MCF 10A (cell line): ENCODE measurements around the gene RALB. TPM values are rescaled to one million over a fixed set of nuclear protein-coding genes. Genes with fewer than 3 reads are reported as not detected.

Experiments
- BruUV-seq: library from RNA; stranded (reverse); fragments of 400-500 nt; replicated peaks from 2 replicates; lab custom pipeline; 2021; lab: Mats Ljungman, UMichigan
- CTCF ChIA-PET: fragments of 300-600 bp; sonication (Branson Sonifier 250); formaldehyde crosslinking; extraction: SDS; loops from one replicate; lab custom pipeline; 2021; ENCODE audit warnings: antibody characterized with exemption, inconsistent platforms; lab: Yijun Ruan, JAX
- POLR2A ChIA-PET: fragments of 300-600, 350-650 bp; sonication (Branson Sonifier 250); formaldehyde crosslinking; extraction: SDS; loops from one replicate; lab custom pipeline; 2020; ENCODE audit warnings: antibody characterized with exemption, inconsistent platforms; lab: Yijun Ruan, JAX
- DNase-seq: peaks from one replicate; pipeline ENCODE4 v3.0.0-alpha.2; 2018; ENCODE audit not compliant: unreplicated experiment
- H3K27ac Mint-ChIP-seq: one replicate; pipeline ENCODE4 v1.8.0; 2022; ENCODE audit warnings: mild to moderate bottlenecking, low read depth, mixed read lengths; ENCODE audit not compliant: unreplicated experiment
- H3K27me3 Mint-ChIP-seq: one replicate; pipeline ENCODE4 v1.8.0; 2022; ENCODE audit warnings: mixed read lengths; ENCODE audit not compliant: insufficient read depth, unreplicated experiment
- H3K36me3 Mint-ChIP-seq: one replicate; pipeline ENCODE4 v1.8.0; 2022; ENCODE audit warnings: mild to moderate bottlenecking, moderate library complexity, mixed read lengths; ENCODE audit not compliant: insufficient read depth, unreplicated experiment
- H3K4me1 Mint-ChIP-seq: one replicate; pipeline ENCODE4 v1.8.0; 2022; ENCODE audit warnings: mixed read lengths; ENCODE audit not compliant: insufficient read depth, unreplicated experiment
- H3K4me3 Mint-ChIP-seq: one replicate; pipeline ENCODE4 v1.8.0; 2022; ENCODE audit warnings: mild to moderate bottlenecking, moderate library complexity, mixed read lengths; ENCODE audit not compliant: unreplicated experiment
- H3K9me3 Mint-ChIP-seq: one replicate; pipeline ENCODE4 v1.8.0; 2022; ENCODE audit warnings: mixed read lengths; ENCODE audit not compliant: unreplicated experiment
- CTCF ChIP-seq: fragments of 200-600 bp; IDR thresholded peaks from one replicate; pipeline ENCODE4 v1.8.0; 2022; ENCODE audit warnings: antibody characterized with exemption, mild to moderate bottlenecking; ENCODE audit not compliant: unreplicated experiment
- intact Hi-C: fragments of 100-400 bp; cut with micrococcal nuclease; formaldehyde crosslinking; loops from 2 replicates; pipeline ENCODE4 v1.14.1; 2022
- total RNA-seq: library from RNA; stranded (reverse); gene quantifications from 2 replicates; pipeline ENCODE4 v1.2.3, GENCODE V29; 2022

Gene RALB
- total RNA-seq, 1 experiment from 2014 or later: 37.4 TPM

- BruUV-seq: no TSS peak
- Mint-ChIP-seq H3K4me1 (peaks cover 17% of the 10 kb centered on the region), H3K4me3 (no peak overlapping the region), H3K27ac (no peak overlapping the region), H3K9me3 (no peaks in the 10 kb centered on the region), H3K27me3 (no peaks in the 10 kb centered on the region), H3K36me3 (peaks cover 6% of the 10 kb centered on the region)
- intact Hi-C loops: loop anchor here (10.0 kb wide), 1 partner anchor 359 kb away; no protein-coding TSS in a partner anchor
- POLR2A ChIA-PET: no interaction called here
- no peak for TF ChIP-seq CTCF
- DNase-seq: no peak
- CTCF ChIA-PET: interaction anchor here (0.5 to 6.8 kb wide), 6 partner anchors 22 to 366 kb away, joined by 3 to 121 read pairs (median 6); no protein-coding TSS in a partner anchor
These were observed 62.8 kb downstream of the RALB start for GRCh38 chr2:120315367-120316033.

GRCh38 chr2:120316071-120316470 lies 63.4 kb downstream of the RALB start:
- Mint-ChIP-seq H3K27ac (no peak overlapping the region), H3K27me3 (no peaks in the 10 kb centered on the region), H3K4me3 (no peak overlapping the region), H3K36me3 (peaks cover 6% of the 10 kb centered on the region), H3K4me1 (peaks cover 20% of the 10 kb centered on the region), H3K9me3 (no peaks in the 10 kb centered on the region)
- ChIA-PET POLR2A (no interaction called here), CTCF (interaction anchor here (0.8 to 1.9 kb wide), 3 partner anchors 207 to 365 kb away, joined by 3 to 11 read pairs (median 7); no protein-coding TSS in a partner anchor)
- intact Hi-C loops: loop anchor here (10.0 kb wide), 1 partner anchor 359 kb away; no protein-coding TSS in a partner anchor
- BruUV-seq: no TSS peak
- TF ChIP-seq CTCF: no peak
- no peak for DNase-seq

- ChIA-PET CTCF (interaction anchor here (0.7 to 1.9 kb wide), 5 partner anchors 207 to 364 kb away, joined by 3 to 11 read pairs (median 4); no protein-coding TSS in a partner anchor), POLR2A (interaction anchor here (0.6 kb wide), 1 partner anchor 367 kb away, joined by 3 read pairs; no protein-coding TSS in a partner anchor)
- intact Hi-C loops: loop anchor here (10.0 kb wide), 1 partner anchor 358 kb away; no protein-coding TSS in a partner anchor
- Mint-ChIP-seq H3K27me3 (no peaks in the 10 kb centered on the region), H3K4me1 (peaks cover 20% of the 10 kb centered on the region), H3K9me3 (no peaks in the 10 kb centered on the region), H3K4me3 (no peak overlapping the region), H3K36me3 (peaks cover 6% of the 10 kb centered on the region), H3K27ac (no peak overlapping the region)
- no TSS peak for BruUV-seq
- no peak for DNase-seq
- TF ChIP-seq CTCF: no peak
These were observed 64.0 kb downstream of the RALB start for GRCh38 chr2:120316528-120317179.

GRCh38 chr2:120317180-120317533 lies 64.5 kb downstream of the RALB start:
- H3K27ac Mint-ChIP-seq: no peak overlapping the region
- ChIA-PET CTCF (interaction anchor here (0.7 to 1.4 kb wide), 4 partner anchors 141 to 364 kb away, joined by 3 to 11 read pairs (median 4); no protein-coding TSS in a partner anchor), POLR2A (interaction anchor here (0.6 kb wide), 1 partner anchor 366 kb away, joined by 3 read pairs; no protein-coding TSS in a partner anchor)

More at GRCh38 chr2:120317180-120317533, 64.5 kb downstream of the RALB start:
- Mint-ChIP-seq H3K36me3 (peaks cover 6% of the 10 kb centered on the region), H3K4me1 (peaks cover 20% of the 10 kb centered on the region), H3K9me3 (no peaks in the 10 kb centered on the region), H3K27me3 (no peaks in the 10 kb centered on the region), H3K4me3 (no peak overlapping the region)
- intact Hi-C loops: loop anchor here (10.0 kb wide), 1 partner anchor 358 kb away; no protein-coding TSS in a partner anchor
- BruUV-seq: no TSS peak
- no peak for DNase-seq
- TF ChIP-seq CTCF: no peak
